Heart right ventricle (tissue), 16 donors: Measurements from ENCODE around the gene OLR1. TPM values are rescaled to one million over a fixed set of nuclear protein-coding genes. Genes with fewer than 3 reads are reported as not detected.

Experiments
- ATAC-seq, 8 donors: fragments of 200-7000 bp; cut with Tn5 transposase; one replicate each; pipeline ENCODE4 v1.9.1; 2020; ENCODE audit warnings: mild to moderate bottlenecking in 8 of 8, moderate library complexity in 8 of 8, moderate number of reproducible peaks in 1 of 8
- DNase-seq, 2 donors: peaks; one replicate each; pipeline ENCODE4 v3.0.0-alpha.2; 2020
- H3K27ac ChIP-seq, 10 donors: fragments of 200-600 bp; sonication (generic) in 2 of 10; one replicate each; pipeline versions ENCODE4 v1.5.0 to v1.8.0; 2020 to 2022; ENCODE audit warnings: mild to moderate bottlenecking in 3 of 10
- H3K27me3 ChIP-seq, 7 donors: fragments of 200-600 bp; one replicate each; pipeline ENCODE4 v1.8.0; 2021 to 2022; ENCODE audit warnings: mild to moderate bottlenecking in 2 of 7
- H3K36me3 ChIP-seq, 9 donors: fragments of 200-600 bp; sonication (generic) in 1 of 9; one replicate each; pipeline versions ENCODE4 v1.5.0 to v1.8.0; 2020 to 2022; ENCODE audit warnings: mild to moderate bottlenecking in 2 of 9
- H3K4me1 ChIP-seq, 9 donors: fragments of 200-600 bp; sonication (generic) in 1 of 9; one replicate each; pipeline versions ENCODE4 v1.5.0 to v1.8.0; 2020 to 2022; ENCODE audit warnings: mild to moderate bottlenecking in 4 of 9
- H3K4me3 ChIP-seq, 10 donors: fragments of 200-600 bp; sonication (generic) in 2 of 10; one replicate each; pipeline versions ENCODE4 v1.5.0 to v1.8.0; 2020 to 2022; ENCODE audit warnings: mild to moderate bottlenecking in 7 of 10, moderate library complexity in 2 of 10
- H3K9me3 ChIP-seq, 11 donors: fragments of 200-600 bp in 10 of 11; sonication (generic) in 2 of 11; one replicate each; pipeline versions ENCODE4 v1.5.0 to v1.8.0; 2013 to 2022; ENCODE audit warnings: mild to moderate bottlenecking in 2 of 11, control low read depth in 1 of 11, moderate library complexity in 1 of 11
- CTCF ChIP-seq, 9 donors: fragments of 200-600 bp; sonication (generic) in 2 of 9; IDR thresholded peaks; one replicate each; pipeline versions ENCODE4 v1.5.0 to v1.8.0; 2021 to 2022; ENCODE audit warnings: antibody characterized with exemption in 9 of 9, mild to moderate bottlenecking in 5 of 9, moderate library complexity in 1 of 9
- WGBS, 2 donors: extraction: QIAGEN DNeasy Blood & Tissue Kit; methylation state at CpG; one replicate each; pipeline ENCODE4 v1.1.7; 2013; ENCODE audit warnings: inconsistent platforms in 1 of 2; 5-methylcytosine and 5-hydroxymethylcytosine counted together
- intact Hi-C, 10 donors: fragments of 100-400 bp; cut with DNase I; formaldehyde crosslinking; loops; one replicate each; pipeline versions ENCODE4 v1.11.1 to v1.14.2; 2022
- polyA plus RNA-seq, 2 donors: library from polyadenylated mRNA; stranded (reverse); fragments of 200-250 nt; gene quantifications; one replicate each; pipeline ENCODE4 v1.2.3, GENCODE V29; 2013
- total RNA-seq, 10 donors: library from RNA; stranded (reverse); fragmentation: NEBNext Ultra II Directional in 3 of 10; extraction: Animal tissue kit (Norgen Biotek cat#: 25700) in 3 of 10; gene quantifications; one replicate each; pipeline versions ENCODE4 v1.2.1 to v1.2.4, GENCODE V29; 2021 to 2023
- donor health status: Arrhythmogenic right ventricular cardiomyopathy.
- donor health status: ischemic (EF 13 %, LVEDD 7.1; RV severe dilation, severe dysfunction).
- donor health status: healthy with polysubstance abuse.
- donor health status: DM: no; HTN: yes; CAD: no.
- donor health status: DM: no; HTN: no; CAD: no.
- donor health status: ischemic (EF 25% LVEDD 6.9; RV normal size, moderate dysfunction).
- donor health status: ischemic (EF 25% LVEDD 5.7; RV mildly dilated, moderate dysfunction).
- donor health status: healthy.
- donor health status: DM: yes; HTN: yes; CAD: no.
- donor health status: Ischemic cardiomyopathy.
- donor health status: ischemic (EF 35%, LVEDD 5.7; RV mildly dilated, moderate dysfunction).
- donor health status: nonischemic (EF 11% LVEDD 7.7; RV severe dilation, severe dysfunction).
- donor health status: DM: yes; HTN: yes; CAD: no.
- donor health status: PGD.
- donor health status: ischemic (EF 29% LVEDD 5.4; RV normal size, mild dysfunction).
- donor health status: nonischemic (EF 23%, LVEDD 6.1; RV moderate dilation, normal function).

OLR1 gene
- total and polyA plus RNA-seq, 12 donors = 0.07 to 2.2 (median 0.49) TPM; not detected in 2

GRCh38 chr12:10136637-10137205 is 35.2 kb downstream of the OLR1 start:
- Histone ChIP-seq H3K9me3 (no peaks in the 10 kb centered on the region), H3K36me3 (no peaks in the 10 kb centered on the region), H3K27me3 (no peaks in the 10 kb centered on the region), H3K4me1 (peaks cover 0 to 15% (median 0%) of the 10 kb centered on the region in 9 donors), H3K27ac (no peak overlapping the region), H3K4me3 (no peak overlapping the region)
- no peak for TF ChIP-seq CTCF (IDR thresholded peaks at IDR 0.05)
- WGBS, 2 donors = 83% methylated on average over 13 of the region's 13 CpGs
- intact Hi-C loops = loop anchor here in 6 of 10 donors (1.0 to 10.0 kb wide), 6 partner anchors 102 to 392 kb away; partner anchors contain the start of genes CLEC9A (in 2 of the 6) and CLEC12B (in 1 of the 6)
- ATAC-seq (no peak), DNase-seq (no peak)

GRCh38 chr12:10135126-10135525 is 36.8 kb downstream of the OLR1 start:
- H3K27me3 ChIP-seq = no peaks in the 10 kb centered on the region
- TF ChIP-seq CTCF (IDR thresholded peaks at IDR 0.05) = no peak
- intact Hi-C loops = loop anchor here in 5 of 10 donors (5.0 to 10.0 kb wide), 5 partner anchors 103 to 390 kb away; partner anchors contain the start of genes CLEC9A (in 2 of the 5) and CLEC12B (in 1 of the 5)
- H3K27ac ChIP-seq = no peak overlapping the region
- 66 to 71% methylated on average over 4 of the region's 4 CpGs for WGBS, 2 donors
- H3K9me3 ChIP-seq = no peaks in the 10 kb centered on the region
- H3K4me3 ChIP-seq = no peak overlapping the region
- ATAC-seq (no peak), DNase-seq (no peak)
- H3K36me3 ChIP-seq = no peaks in the 10 kb centered on the region
- H3K4me1 ChIP-seq = peaks cover 0 to 31% (median 0%) of the 10 kb centered on the region in 9 donors

- H3K4me3 ChIP-seq = no peak overlapping the region
- H3K4me1 ChIP-seq = peaks cover 0 to 27% (median 0%) of the 10 kb centered on the region in 9 donors
- 79 to 80% methylated on average over 6 of the region's 6 CpGs for WGBS, 2 donors
- H3K27ac ChIP-seq = peak overlapping the region in 1 of 10 donors; percentile 93
- ATAC-seq = no peak
- TF ChIP-seq CTCF (IDR thresholded peaks at IDR 0.05) = no peak
- no peak for DNase-seq
- H3K27me3 ChIP-seq = no peaks in the 10 kb centered on the region
- H3K36me3 ChIP-seq = no peaks in the 10 kb centered on the region
- H3K9me3 ChIP-seq = no peaks in the 10 kb centered on the region
- intact Hi-C loops = loop anchor here in 1 of 10 donors (10.0 kb wide), 1 partner anchor 388 kb away; no protein-coding TSS in a partner anchor
Observed at GRCh38 chr12:10132850-10133370, 39.0 kb downstream of the OLR1 start.

- Histone ChIP-seq H3K27ac (peak overlapping the region in 2 of 10 donors; percentile 8 to 93), H3K9me3 (no peaks in the 10 kb centered on the region), H3K4me3 (no peak overlapping the region), H3K27me3 (no peaks in the 10 kb centered on the region), H3K4me1 (peaks cover 0 to 30% (median 0%) of the 10 kb centered on the region in 9 donors), H3K36me3 (peaks cover 0 to 5% (median 0%) of the 10 kb centered on the region in 9 donors)
- WGBS, 2 donors = 41 to 61% methylated on average over 2 of the region's 2 CpGs
- TF ChIP-seq CTCF (IDR thresholded peaks at IDR 0.05) = no peak
- DNase-seq (no peak), ATAC-seq (peak in 7 of 8 donors; percentile 14 to 61 (median 36))
- intact Hi-C loops = loop anchor here in 1 of 10 donors (10.0 kb wide), 1 partner anchor 386 kb away; no protein-coding TSS in a partner anchor
Observed at GRCh38 chr12:10131111-10131690, 40.7 kb downstream of the OLR1 start.
